GM21723 (cell line): ENCODE results near the gene TNP2.
A peak's percentile ranks its signal among the peaks of the same experiment; 100 is the strongest.
"Not testable (repeated sequence)": the region's sequence is repeated elsewhere in the genome, so short reads cannot be mapped to it uniquely, and the experiment has no call there.

Source experiments
- ATAC-seq: cut with Tn5 transposase; IDR thresholded peaks from one replicate; pipeline ENCODE4 v1.9.1; 2021; ENCODE audit warnings: mild to moderate bottlenecking, moderate library complexity; ENCODE audit not compliant: unreplicated experiment

Gene TNP2

DNA sequence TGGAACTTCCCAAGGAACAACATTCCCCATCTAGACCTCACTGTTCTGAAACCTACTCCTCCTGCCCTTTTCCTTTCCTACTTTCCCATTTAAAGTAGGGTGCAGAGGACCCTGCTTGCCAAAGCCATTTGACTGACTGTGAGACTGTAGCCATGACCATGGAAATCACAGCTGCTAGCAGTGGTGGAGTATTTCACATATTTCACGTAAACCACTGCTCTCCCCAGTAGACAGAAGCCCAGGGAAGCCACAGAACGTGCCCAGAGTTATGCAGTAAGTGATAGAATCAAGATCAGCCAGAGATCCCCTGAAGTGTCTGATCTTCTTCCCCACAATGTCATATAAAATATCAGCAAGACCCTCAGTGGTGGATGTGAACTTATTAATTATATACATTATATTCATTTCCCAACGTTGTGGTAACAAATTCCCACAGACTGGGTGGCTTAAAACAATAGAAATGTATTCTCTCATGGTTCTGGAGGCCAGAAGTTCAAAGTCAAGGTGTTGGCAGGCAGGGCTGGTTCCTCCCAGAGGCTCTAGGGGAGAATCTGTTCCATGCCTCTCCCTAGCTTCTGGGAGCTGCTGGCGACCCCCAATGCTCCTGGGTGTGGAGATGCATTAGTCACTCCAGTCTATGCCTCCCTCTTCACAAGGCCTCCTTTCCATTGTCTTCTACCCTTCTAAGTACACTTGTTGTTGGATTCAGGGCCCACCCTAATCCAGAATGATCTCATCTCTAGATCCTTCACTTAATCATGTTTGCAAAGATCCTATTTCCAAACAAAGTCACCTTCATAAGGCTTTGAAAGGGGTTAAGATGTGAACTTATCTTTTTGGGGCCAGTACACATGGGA is 32.7 kb upstream of the TNP2 start:
- no peak for ATAC-seq

DNA sequence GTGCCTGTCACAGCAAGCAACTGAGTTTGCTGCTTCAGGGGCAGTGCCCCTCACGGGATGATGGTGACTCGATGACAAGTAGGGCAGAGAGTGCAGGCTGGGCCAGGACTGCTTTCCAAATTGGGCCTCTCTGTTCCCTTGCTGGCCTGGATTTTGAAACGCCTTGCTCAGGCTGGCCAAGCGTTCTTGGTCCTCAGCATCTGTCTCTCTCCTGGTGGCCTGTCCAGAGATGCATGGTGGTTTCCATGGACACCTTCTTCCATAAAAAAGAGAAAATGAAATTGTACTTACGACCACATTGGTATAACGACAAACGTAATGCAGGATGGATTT is 31.4 kb upstream of the TNP2 start:
- no peak for ATAC-seq

DNA sequence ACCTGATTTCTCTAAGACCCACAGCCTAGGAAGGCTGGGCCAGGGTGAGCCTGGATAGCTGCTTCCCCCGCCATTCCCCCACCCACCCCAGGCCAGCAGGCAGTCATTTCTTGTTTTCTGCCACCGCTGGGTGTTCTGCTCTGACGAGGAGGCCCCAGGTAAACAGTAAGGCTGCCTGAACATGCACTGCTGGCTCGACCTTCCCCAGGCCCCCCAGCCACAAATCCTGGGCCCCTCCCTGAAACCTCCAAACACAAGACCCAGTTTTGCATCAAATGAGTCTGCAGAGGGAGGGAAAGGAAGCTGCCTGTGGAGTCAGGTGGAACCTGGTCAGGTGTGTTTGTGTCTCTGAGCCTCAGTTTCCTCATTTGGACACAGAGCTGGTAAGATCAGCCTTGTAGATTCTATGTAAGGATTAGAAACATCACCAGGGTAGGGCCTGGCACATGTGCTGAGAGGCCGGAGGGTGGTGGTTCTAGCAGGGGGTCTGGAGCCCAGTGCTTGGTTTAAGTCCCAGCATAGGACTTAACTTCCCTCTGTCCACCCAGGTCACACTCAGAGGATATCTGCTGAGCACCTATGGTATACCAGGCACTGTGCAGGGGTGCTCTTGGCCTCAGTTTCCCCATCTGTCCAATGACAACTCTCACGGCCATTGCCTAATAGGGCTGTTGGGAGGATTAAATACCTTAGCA is 30.9 kb upstream of the TNP2 start:
- no peak for ATAC-seq

DNA sequence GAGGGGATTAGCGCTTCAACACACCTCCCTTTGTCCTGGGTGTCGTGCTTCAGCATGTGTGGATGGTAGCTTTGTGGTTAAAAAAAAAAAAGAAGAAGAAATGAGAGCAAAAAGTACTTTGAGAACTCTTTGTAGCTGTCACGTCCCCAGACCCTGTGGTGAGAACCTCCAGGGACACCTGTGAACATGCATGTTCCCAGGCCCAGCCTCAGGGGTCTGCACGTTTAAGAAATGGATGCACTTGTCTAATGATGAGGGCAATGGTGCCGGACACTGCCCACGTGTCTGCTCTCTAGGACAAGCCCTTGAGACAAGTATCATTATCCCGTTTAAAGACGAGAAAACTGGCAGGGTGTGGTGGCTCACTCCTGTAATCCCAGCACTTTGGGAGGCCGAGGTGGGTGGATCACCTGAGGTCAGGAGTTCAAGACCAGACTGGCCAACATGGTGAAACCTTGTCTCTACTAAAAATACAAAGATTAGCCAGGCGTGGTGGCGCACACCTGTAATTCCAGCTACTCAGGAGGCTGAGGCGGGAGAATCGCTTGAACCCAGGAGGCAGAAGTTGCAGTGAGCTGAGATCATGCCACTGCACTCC is 29.9 kb upstream of the TNP2 start:
- peak; percentile 54 for ATAC-seq

DNA sequence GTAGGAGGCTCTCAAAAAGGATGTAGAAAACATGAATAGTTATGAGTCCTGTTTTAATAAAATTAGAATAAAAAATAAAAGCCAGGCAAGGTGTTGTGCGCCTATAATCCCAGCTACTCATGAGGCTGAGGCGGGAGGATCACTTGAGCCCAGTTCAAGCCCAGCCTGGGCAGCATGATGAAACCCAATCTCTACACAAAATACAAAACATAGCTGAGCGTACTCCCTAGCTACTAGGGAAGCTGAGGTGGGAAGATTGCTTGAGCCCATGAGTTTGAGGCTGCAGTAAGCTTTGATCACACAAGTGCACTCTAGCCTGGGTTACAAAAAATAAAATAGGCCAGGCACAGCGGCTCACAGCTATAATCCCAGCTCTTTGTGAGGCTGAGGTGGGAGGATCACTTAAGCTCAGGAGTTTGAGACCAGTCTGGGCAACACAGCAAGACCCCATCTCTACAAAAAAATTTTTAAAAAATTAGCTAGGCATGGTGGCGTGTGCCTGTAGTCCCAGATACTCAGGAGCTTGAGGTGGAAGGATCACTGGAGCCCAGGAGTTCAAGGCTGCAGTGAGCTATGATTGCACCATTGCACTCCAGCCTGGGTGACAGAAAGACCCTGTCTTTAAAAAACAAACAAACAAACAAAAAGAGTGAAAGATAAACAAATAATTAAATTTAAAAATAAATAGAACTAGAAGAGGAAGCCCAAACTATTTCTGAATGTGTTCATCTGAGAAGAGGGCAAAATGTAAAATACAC is 29.2 kb upstream of the TNP2 start:
- ATAC-seq, result no peak

DNA sequence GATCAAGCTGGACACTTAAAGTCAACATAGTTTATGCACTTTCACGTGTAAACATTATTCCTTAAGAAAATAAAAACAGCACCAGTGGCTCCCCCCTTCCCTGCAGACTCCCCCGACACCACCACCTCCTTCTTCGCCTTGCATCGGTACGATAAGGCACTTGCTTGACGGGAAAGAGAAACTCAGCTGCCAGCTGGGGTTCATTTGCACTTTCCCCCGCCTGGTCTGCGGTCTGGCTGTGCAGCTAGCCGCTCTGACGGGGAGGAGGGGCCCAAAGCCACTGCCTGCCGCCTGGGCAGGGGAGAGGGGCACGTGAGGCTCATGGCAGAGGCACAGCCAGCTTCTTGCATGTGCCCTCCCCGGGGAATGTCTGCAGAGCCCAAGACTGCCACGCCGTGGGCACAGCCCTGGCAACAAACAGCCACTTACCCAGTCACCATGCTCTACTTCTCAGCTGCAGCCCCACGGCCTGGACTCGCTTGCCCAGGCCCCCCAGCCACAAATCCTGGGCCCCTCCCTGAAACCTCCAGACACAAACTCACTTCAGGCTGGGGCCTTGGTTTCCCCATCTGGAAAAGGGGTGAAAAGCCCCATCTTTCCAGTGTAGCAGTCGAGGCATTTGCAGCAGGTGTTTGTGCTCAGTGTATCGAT is 28.5 kb upstream of the TNP2 start:
- ATAC-seq, result peak; percentile 80

- no peak for ATAC-seq
Observed at GRCh38 chr16:11296706-11297491, 27.8 kb upstream of the TNP2 start.

GRCh38 chr16:11296351-11296705 is 27.2 kb upstream of the TNP2 start:
- ATAC-seq, result no peak

- no peak for ATAC-seq
Observed at GRCh38 chr16:11295672-11296071, 26.5 kb upstream of the TNP2 start.

DNA sequence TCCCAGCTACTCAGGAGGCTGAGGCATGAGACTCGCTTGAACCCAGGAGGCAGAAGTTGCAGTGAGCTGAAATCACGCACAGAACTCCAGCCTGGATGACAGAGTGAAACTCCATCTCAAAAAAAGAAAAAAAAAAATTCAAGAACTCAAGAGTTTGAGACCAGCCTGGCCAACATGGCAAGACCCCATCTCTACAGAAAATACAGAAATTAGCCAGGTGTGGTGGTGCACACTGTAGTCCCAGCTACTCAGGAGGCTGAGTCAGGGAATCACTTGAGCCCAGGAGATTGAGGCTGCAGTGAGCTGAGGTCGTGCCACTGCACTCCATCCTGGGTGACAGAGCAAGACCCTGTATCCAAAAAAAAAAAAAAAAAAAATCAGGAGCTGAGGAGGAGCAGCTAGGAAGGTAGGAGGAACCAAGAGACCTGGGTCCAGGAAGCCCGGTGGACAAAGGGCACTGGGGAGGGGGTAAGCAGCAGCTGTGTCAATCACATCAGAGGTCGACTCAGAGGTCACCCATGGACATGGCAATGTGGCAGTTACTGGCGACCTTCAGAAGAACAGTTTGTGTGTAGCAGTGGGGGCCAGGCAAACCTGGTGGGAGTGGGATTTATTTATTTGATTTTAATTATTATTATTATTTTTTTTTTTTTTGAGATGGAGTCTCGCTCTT is 23.1 kb upstream of the TNP2 start:
- no peak for ATAC-seq

- no peak for ATAC-seq
Observed at GRCh38 chr16:11291091-11291703, 22.1 kb upstream of the TNP2 start.

GRCh38 chr16:11290102-11290893 is 21.2 kb upstream of the TNP2 start:
- no peak for ATAC-seq

DNA sequence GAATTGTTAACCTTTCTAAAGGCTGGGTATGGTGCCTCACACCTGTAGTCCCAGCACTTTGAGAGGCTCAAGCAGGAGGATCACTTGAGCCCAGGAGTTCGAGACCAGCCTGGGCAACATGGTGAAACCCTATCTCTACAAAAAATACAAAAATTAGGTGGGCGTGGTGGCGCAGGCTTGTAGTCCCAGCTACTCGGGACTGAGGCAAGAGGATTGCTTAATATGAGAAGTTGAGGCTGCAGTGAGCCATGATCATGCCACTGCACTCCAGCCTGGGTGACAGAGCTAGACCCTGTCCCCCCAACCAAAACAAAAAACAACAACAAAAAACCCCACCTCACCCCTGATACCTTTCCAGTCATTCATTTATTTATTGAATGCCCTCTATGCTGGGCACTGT is 20.6 kb upstream of the TNP2 start:
- not testable (repeated sequence) for ATAC-seq

GRCh38 chr16:11289202-11289601 is 20.1 kb upstream of the TNP2 start:
- ATAC-seq, result no peak

DNA sequence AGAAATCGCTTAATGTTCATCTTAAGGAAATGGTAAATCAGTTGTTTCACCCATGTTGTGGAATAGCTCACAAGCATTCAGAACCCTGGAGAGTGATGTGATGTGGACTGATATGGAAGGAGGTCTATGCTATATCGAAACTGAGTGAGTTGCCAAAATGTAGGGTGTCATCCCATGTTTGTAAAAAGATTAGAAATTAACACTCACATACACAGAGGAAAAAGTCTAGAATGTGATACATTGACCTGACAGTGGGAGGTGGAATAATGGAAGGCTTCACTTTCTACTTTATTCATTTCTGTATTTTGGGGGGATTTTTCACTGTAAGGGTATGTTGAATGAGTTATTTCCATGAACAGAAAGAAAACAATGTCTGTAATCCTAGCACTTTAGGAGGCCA is 16.7 kb upstream of the TNP2 start:
- ATAC-seq, result no peak

GRCh38 chr16:11283820-11284248 is 14.7 kb upstream of the TNP2 start:
- ATAC-seq, result no peak

- ATAC-seq, result no peak
Observed at GRCh38 chr16:11280616-11281522, 11.7 kb upstream of the TNP2 start, which contains the start of gene PRM1. PRM1 (minus strand) TSS chr16:11281330; CDS start chr16:11281238, 92 bp downstream.
